Stimulated activated CD4-positive, alpha-beta T cell treated with anti-CD3 and anti-CD28 coated beads, Interleukin-12 subunit alpha, Interleukin-12 subunit beta, amount 100 ng/mL, for 24 hours (primary cell): Measurements from ENCODE around the gene TAF7L.
"Not testable (repeated sequence)": the region's sequence is repeated elsewhere in the genome, so short reads cannot be mapped to it uniquely, and the experiment has no call there.

Experiments used
- DNase-seq, 2 experiments: peaks; one replicate each; pipeline ENCODE4 v3.0.0-alpha.2; 2020; ENCODE audit warnings: low read depth in 2 of 2

The TAF7L gene

GRCh38 chrX:101290957-101291603 is at the start of gene TAF7L:
TAF7L (minus strand) TSS chrX:101291334; CDS start chrX:101287543, 3,791 bp downstream.
- no peak for DNase-seq

DNA sequence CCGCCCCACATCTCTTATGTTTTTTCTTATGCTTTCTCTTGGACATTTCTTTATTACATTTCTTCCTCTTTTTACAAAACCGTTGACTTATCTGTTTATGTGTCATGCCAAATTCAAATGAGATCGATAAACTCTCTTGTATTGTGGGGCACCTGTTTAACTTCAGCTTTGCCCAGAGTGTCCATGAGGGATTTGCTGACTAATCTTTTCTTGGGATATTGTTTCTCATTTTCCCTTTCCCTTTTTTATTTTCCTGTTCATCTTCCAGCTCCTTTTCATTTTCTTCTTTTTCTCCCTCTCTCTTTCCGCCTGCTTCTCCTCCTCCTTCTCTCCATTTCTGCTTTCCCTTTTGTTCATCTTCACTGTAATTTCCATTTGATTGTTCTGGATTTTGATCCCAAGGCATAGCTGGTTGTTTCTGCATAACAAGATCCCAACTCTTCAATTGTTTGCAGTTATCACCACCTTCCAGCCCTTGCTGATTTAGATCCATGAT is 46.7 kb upstream of the TAF7L start:
- DNase-seq, result no peak

GRCh38 chrX:101334310-101334709 is 43.2 kb upstream of the TAF7L start:
- not testable (repeated sequence) for DNase-seq

GRCh38 chrX:101326600-101326999 is 35.5 kb upstream of the TAF7L start:
- DNase-seq, result not testable (repeated sequence)

GRCh38 chrX:101303790-101304189 is 12.7 kb upstream of the TAF7L start:
- no peak for DNase-seq

- DNase-seq, result not testable (repeated sequence)
Measured at GRCh38 chrX:101295603-101296002, 4.5 kb upstream of the TAF7L start.

DNA sequence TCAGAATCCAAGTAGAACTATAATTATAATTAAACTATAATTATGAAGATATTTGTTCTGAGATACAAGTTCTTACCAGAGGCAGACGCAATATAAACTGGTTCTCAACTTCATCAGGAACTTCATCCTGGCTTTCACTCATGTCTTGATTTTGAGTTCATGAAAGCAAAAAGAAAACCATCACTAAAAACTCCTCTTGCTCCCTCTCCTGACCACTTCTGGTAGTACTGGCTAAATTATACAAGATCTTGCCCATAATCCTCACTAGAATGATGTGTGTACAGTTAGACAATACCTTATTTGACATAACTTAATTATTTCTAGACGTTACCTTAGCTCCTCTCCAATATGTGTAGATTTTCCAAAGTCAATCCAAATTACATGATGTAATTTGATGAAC is 3.7 kb downstream of the TAF7L start:
- DNase-seq, result no peak

GRCh38 chrX:101276238-101276637 is 14.9 kb downstream of the TAF7L start:
- no peak for DNase-seq

- no peak for DNase-seq
Measured at GRCh38 chrX:101274198-101274597, 16.9 kb downstream of the TAF7L start.

DNA sequence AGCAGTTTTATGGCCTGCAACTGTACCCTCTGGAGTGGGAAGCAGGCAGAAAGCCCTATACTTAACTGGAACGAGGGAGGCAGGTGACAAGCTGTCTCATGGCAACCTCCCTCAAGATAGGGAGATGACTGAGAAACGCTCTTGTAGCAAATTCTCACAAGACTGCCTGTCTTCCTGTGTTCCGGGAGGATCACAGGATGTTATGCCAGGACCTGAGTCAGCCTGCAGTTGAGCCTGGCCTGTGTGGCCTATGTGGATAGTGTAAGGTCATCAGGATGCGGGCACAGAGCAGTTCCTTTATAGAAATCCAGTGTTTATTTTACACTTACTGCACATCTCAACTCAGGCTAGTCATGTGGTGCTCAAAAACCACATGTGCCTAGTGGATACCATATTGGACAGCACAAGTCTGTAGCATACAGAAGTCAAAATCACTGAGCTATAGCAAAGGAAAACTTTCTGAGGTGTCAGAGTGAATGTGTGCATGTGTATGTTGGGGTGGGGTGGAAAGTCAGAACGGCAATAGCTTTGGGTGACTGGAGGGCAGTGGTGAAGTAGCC is 25.2 kb downstream of the TAF7L start:
- no peak for DNase-seq

GRCh38 chrX:101263766-101264165 is 27.4 kb downstream of the TAF7L start:
- DNase-seq, result no peak

- no peak for DNase-seq
Measured at GRCh38 chrX:101262590-101262989, 28.5 kb downstream of the TAF7L start.

- DNase-seq, result no peak
Measured at GRCh38 chrX:101260435-101260834, 30.7 kb downstream of the TAF7L start.

- DNase-seq, result no peak
Measured at GRCh38 chrX:101258259-101258581, 32.9 kb downstream of the TAF7L start.

DNA sequence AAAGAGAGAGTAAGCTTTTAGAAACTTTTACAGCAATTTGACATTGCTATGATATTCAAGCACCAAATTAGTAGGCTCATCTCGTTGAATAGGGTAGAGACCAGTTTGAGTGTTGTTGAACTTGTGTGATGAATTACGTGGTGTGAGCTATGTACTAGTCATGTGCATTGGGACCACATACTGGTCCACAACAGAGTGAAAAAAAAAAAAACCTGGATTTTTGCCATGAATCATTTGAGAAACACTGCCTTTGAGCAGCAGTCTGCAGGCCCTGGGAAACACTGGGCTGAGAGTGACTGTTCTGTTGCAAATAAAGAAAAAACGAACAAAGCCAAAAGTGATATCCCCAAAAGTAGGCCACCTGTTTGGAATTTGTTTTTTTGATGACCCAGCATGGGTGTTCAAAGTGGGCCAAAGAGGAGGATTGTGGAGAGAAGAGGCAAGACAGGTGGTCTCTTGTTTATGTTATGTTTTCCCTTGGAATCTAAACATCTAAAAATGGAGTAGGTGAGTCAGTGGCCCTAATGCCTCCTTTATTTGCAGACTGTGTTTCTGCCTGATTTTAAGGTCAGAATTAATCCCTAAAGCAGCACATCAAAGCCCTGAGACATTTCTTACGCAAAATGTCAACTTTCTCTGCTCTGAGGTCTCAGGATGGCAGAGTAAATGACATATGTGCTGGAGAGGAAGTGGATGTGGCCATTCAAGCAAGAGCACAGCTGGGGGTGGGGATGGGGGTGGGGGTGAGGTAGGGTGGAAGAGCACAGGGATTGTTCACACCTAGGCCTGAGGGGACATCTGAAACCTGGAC is 33.5 kb downstream of the TAF7L start:
- no peak for DNase-seq

DNA sequence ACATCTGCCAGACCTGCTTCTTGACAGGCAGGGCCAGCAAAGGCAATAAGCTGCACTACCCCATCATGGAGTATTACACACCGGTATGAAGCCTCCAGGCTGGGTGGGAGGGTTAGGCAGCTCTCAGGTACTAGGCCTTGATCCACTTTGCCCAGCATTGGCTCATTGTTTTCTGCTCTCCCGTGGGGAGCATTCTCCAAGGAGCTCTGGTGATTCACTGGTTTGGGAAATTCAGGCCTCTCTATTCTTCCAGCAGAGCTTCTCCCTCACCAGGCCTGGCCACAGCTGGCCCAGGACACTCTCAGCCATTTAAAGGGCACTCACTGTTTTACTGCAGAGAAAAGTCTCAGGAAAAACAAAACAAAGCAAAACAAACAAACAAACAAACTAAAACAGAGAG is 38.5 kb downstream of the TAF7L start:
- DNase-seq, result no peak

DNA sequence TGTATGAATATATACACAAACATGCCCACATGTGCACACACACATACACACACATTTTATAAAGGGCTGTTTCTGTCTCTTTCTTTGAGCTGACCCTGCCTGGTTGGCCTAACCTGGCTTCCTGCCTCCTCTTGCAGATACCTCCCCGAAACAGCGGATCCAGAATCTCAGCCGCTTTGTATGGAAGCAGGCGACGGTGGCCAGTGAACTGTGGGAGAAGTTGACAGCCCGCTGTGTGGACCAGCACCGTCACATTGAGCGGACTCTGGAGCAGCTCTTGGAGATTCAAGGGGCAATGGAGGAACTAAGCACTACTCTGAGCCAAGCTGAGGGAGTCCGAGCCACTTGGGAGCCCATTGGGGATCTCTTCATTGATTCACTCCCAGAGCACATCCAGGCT is 49.6 kb downstream of the TAF7L start:
- no peak for DNase-seq

DNA sequence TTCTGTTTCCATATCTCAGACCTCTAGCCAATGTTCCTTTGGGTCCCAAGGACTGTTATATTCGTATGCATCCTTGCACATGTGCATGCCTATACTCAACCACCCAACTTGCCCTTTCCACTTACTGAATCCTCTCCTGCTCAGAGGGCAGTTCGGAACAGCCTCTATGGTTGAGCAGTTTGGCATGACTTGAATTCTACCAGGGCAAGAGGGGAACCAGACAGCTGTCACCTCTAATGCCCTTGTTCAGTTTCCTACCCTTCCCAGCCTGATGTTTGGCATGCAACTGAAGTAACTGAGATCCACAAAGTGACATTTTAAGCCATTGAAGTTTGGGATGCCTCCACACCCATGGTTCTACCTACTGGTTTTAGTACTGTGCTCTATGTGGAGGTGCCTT is 54.1 kb downstream of the TAF7L start:
- no peak for DNase-seq

DNA sequence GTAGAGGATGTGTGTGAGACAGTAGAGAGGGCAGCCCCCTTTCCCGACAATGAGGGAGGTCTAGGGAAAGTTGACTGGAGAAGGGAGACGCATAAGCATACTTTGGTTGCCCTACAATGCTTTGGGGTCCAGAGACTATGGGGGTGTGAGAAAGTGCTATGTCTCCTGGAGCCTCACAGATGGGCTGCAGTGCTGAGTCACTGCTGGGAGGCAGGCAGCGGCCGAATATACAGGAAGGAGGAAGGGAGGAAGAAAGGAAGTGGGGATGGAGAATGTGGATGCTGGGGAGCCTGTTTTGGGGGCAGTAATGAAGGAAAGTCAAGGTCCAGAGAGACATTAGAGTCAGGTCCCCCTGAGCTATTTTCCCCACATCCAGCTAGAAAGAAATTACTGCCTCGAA is 58.8 kb downstream of the TAF7L start:
- DNase-seq, result no peak

DNA sequence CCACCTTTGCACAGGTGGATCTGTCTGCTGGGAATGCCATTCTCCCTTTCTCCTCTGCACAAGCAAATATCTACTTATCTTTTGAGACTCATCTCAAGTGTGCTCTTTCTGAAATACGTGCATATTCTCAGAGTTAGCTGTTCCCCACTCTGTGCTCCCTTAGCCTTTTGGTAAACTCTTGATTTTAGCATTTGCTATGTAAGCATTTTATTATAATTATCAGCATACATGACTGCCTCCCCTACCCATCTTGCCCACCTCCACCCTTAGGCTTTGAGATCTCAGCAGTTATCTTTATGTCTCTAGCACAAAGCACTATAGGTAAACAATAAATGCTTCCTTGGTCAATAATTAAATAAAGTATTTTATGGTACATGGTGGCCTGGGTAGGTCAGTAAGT is 60.1 kb downstream of the TAF7L start:
- no peak for DNase-seq

DNA sequence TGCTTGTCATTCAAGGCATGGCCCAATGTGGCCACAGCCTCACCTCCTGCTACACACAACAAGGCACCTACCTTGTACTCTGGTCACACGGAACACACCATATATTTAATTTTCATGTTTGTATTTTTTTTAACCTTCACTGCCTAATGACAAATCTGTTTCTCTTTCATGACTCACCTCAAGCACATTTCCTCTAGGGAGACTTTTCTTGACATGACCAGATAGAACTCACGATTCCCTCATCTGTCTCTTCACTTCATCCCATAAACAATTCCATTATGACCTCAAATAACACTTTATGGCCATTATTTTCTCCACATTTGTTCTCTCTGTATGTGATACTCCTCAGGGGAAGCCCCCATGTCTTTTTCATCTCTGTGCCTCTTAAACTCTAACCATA is 60.5 kb downstream of the TAF7L start:
- no peak for DNase-seq

DNA sequence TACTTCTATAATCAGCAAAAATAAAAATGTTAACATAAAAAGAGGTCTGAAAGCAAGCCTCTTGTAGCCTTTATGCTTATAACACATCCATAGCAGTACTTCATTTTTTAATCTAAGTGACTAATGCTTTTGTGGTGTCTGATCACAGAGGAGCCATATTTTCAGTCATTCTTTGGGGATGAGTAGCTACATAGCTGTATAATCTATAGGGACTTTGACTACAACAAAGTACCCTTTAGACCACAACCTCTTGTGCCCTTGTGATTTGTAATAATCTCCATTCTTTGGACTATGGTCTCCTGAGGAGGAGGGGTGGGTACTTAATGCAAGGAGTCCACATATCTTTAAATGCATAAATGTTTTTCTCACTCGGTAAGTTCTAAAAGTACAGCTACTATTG is 62.0 kb downstream of the TAF7L start:
- no peak for DNase-seq

GRCh38 chrX:101223226-101223625 is 67.9 kb downstream of the TAF7L start:
- no peak for DNase-seq
